Activated CD8-positive, alpha-beta memory T cell treated with anti-CD3 and anti-CD28 coated beads for 48 hours (primary cell): ENCODE results near the gene ZNF134.

Source experiments
- DNase-seq, 3 experiments: peaks; one replicate each; pipeline ENCODE4 v3.0.0-alpha.2; 2020; ENCODE audit warnings: low read depth in 2 of 3, low spot score in 2 of 3

Gene ZNF134

DNA sequence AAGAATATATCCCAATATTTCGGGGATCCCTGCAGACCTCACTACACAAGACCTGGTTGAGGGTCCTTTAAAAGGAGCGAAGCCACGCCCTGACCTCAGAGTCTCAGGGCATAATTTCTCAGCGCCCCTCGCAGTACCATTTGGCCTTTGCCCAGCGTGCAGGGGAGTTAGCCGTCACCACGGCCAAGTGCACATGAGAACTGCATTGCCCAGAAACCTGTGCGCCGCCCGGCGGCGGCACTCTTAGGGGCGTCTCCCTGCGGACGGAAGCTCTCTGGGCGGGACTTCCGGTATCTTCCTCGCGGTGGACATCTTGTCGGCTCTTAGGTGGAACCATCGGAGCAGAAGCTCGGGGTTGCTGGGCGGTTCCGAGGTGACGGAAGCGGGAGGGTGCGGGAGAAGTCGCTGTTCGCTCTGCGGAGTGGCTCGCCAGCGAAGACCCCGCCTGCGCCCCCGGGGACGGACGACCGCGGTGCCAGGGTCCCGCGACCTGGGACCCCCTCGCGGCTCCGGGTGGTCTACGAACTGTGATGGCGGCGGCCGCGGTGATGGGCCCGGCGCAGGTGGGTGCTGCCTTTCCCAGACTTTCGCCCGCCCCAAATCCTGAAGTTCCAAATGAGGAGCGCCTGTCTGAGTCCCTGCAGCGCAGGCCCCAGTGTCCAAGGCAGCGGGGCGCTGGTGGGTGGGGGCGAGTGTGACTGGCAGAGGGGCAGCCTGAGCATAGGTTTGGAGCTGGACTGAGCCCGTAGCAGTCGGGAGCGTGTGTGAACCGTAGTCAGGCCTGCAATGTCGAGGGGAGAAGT lies at the start of gene ZNF134:
Gene ZNF134 (plus strand): TSS at position 302 of the 803 bp plus-strand sequence. CDS start 5,227 bp downstream, outside the sequence.
- DNase-seq, result peak; percentile 55 to 80 (median 68)

GRCh38 chr19:57566396-57567265 lies 47.4 kb upstream of the ZNF134 start:
- no peak for DNase-seq

GRCh38 chr19:57570707-57571106 lies 43.3 kb upstream of the ZNF134 start:
- DNase-seq, result no peak

- DNase-seq, result no peak
These were observed 41.6 kb upstream of the ZNF134 start for GRCh38 chr19:57572415-57572947.

- no peak for DNase-seq
These were observed 37.4 kb upstream of the ZNF134 start for GRCh38 chr19:57576661-57577060.

DNA sequence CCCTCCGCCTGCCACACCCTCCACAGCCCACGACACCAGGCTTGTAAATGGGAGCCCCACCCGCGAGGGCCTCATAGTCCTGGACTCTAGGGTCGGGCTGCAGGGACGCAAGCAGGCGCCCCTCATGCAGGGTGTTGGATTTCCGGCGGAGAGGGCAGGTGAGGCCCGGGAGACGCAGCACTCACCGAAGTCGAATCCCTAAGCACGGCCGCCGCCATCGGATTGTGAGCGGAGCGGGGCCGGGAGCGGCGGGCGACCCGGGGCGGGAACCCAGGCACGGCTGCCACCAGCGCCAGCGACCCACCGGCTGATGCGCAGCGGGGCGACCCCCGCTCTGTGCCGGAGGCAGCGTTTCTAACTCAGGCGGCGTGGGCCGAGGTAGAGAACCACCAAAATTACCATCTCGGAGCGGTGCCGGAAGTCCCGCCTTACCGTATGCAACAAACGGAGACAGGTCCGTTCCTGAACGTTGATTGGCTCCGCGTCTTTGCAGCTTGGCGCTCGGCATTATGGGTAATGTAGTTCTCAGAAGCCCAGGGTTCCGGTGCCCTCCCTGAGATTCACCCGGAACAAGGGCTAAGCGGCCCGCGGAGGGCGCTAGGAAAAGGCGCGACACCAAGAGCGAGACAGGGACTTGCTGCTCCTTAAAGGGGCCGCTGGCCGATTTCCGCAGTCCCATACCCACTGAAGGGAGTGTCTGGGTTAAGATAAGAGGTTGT lies 35.4 kb upstream of the ZNF134 start, which contains the start of gene ZNF416:
Gene ZNF416 (minus strand): TSS at position 425 of the 719 bp plus-strand sequence. CDS start 207 bp downstream, at position 218.
- DNase-seq, result peak; percentile 54 to 79 (median 75)

DNA sequence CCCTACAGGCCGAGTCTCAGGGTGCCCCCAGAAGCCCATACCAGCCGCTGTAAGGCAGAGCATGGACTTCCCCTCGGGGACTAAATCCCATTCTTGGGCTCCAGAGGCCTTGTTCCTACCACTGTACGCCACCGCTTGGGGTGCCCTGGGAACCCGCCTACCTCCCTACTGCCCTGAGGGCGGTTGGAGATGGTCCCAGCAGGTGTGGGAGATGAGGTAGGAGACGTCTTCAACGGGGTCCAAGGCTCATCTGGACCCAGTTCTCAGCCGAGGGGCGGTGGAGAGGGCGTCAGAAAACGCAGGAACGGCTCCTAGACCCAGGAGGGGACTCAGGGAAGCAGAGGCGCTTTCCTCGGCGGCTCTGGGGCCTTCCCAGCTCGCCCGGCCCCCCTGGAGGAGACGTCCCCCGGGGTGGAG lies 30.9 kb upstream of the ZNF134 start:
- DNase-seq, result no peak

DNA sequence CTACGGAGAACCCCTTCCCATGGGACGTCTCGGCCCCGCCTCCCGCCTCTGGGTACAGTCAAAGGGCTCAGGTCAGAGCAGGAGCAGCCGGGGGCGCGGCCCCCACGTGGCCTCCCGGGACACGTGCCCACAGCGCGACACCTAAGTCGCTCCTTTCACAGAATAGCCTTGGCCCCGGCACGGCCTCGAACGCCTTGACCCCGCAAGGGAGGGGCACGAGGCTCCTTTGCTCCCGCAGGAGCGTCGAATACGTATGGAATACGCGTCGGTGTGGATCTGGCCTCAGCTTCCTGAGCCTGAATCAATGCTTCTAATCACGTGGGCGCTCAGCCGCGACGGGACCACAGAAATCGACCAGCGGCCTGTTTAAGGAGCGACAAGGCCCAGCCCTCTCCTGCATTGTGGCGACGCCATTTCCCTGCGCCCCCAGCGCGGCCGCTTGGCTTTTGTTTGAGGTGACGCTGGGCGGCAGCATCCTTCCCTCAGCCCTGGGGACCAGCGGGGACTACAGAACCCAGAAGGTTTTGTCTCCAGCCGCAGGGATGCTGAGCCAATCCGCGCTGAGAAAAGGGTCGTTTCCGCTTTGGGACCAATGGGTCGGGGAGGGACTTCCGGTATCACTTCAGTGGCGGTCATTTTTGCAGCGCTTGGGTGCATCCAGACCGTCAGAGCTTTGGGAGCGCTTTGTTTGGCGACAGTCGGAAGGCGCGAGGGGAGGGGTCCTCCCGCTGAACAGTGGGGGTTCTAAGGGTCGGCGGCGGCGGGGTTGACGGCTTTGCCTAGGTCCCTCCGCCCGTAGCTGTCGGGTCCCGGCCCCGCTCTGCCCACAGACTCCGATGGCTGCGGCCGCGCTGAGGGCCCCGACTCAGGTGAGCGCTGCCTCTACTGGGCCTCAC lies 30.3 kb upstream of the ZNF134 start, which contains the start of gene ZIK1:
Gene ZIK1 (plus strand): TSS at position 625 of the 896 bp plus-strand sequence. CDS start 212 bp downstream, at position 837.
- peak; percentile 37 to 68 (median 65) for DNase-seq

DNA sequence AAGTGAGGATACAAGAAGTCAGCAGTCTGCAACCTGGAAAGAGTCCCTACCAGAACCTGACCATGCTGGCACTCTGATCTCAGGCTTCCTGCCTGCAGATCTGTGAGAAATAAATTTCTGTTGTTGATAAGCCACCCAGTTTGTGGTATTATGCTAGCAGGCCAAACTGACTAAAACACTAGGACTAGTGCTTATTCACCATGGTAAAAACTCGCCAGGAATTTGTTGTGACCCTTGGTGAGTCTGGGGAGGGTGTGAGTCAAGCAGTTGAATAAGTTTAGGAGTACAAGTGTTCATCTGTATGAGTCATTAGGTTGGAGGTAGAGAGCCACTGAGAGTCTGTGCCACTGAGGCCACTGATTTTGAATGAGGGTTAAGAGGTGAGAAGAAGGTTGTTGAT lies 26.5 kb upstream of the ZNF134 start:
- no peak for DNase-seq

DNA sequence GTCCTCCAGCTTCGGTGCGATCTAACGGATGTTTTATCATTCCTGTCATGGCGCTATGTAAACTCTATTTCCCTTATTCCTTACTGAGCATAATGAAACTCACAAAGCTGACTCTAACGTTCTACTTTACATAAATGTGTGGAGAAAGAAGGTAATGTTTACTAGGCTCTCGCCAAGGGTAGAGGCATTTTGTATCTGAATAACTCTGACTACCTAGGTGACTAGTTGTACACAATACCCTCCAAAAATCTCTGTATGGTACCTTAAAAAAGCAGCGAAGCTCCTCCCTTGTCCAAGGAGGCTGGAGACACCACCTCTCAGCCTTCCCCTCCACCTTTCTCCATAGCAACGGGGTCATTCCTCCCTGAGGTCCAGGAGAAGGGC lies 14.7 kb upstream of the ZNF134 start:
- no peak for DNase-seq

DNA sequence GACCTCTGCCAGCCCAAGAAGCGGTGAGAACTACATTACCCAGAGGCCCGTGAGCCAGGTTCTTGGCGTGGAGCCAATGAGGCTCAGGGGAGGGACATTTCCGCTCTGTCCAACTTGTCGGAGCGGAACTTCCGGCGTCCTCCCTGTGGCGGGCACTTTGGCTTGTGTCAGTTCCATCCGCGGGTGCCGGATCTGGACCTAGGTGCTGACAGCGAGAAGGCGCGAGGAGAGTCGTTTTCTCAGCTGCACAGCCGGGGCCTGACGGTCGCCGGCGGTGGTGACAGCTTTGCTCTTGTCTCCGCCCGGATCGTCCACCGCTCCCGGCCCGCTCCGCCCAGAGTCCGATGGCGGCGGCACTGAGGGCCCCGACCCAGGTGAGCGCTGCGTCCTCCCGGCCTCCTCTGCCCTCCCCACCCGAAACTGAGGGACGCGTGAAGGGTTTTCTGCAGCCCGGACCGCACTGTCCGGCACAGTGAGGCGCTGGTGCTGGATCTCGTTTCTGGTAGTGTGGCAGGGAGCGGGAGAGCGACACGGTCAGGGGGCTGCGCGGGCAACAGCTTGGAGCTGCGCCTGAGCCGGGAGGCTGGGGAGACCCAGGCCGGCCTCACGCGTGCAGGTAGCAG lies 14.2 kb upstream of the ZNF134 start, which contains the start of gene ZNF530:
Gene ZNF530 (plus strand): TSS at position 125 of the 623 bp plus-strand sequence. CDS start 4,461 bp downstream, outside the sequence.
- DNase-seq, result peak; percentile 74 to 76 (median 75)

- DNase-seq, result no peak
These were observed 7.1 kb upstream of the ZNF134 start for GRCh38 chr19:57606931-57607330.

GRCh38 chr19:57611113-57611512 lies 2.9 kb upstream of the ZNF134 start:
- DNase-seq, result no peak

DNA sequence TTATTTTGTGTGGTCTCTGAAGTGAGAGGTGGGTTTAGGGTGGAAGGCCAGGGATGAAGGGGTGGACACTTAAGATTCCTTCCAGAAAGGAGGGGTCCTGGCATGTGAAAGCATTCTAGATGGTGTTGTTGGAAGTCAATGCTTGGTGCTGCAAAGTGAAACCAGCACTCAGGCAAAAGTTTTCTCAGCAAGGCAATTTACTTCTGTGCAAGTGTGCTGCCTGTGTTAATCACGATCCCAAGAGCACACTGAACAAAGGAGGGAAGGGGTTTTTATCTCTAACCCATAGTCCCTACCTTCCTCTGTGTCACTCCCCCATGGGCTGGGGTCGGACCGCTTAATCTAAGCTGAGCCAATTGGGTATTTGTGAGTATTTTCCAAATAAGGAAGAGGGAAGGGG lies 1.3 kb downstream of the ZNF134 start:
- no peak for DNase-seq

GRCh38 chr19:57620673-57621348 lies 6.8 kb downstream of the ZNF134 start:
- DNase-seq, result no peak

DNA sequence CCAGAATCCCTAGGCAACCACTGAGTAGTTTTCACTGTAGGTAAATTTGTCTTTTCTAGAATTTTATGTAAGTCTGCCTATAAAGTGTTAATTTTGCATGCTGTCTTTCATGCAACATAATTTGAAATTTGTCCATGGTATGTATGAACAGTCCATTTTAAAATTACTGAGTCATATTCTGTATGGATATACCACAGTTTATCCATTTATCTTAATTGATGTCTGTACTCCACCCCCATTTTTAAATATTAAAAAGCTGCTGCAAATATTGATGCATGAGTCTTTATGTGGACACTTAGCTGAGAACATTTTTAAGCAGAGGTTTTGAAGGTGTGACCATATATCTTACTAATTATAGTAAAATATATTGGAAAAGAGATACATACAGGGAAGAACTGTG lies 9.0 kb downstream of the ZNF134 start:
- no peak for DNase-seq

GRCh38 chr19:57632987-57633831 lies 19.2 kb downstream of the ZNF134 start, which contains the start of gene ZNF211:
ZNF211 (plus strand) TSS chr19:57633168; CDS start chr19:57633347, 179 bp downstream.
- DNase-seq, result peak; percentile 49 to 66 (median 51)

- DNase-seq, result no peak
These were observed 19.7 kb downstream of the ZNF134 start for GRCh38 chr19:57633832-57634131.
